Progenitor cell of endocrine pancreas (in vitro differentiated cells): Measurements from ENCODE around the gene PRR5L. TPM values are rescaled to one million over a fixed set of nuclear protein-coding genes. Genes with fewer than 3 reads are reported as not detected.

Source experiments
- DNase-seq: peaks from one replicate; pipeline ENCODE4 v3.0.0; 2021; ENCODE audit warnings: low spot score; ENCODE audit not compliant: unreplicated experiment
- H3K27ac Mint-ChIP-seq: 2 replicates; pipeline ENCODE4 v1.8.0; 2021; ENCODE audit warnings: mild to moderate bottlenecking, moderate library complexity, mixed read lengths
- H3K27me3 Mint-ChIP-seq: 2 replicates; pipeline ENCODE4 v1.8.0; 2021; ENCODE audit warnings: mixed read lengths
- H3K36me3 Mint-ChIP-seq: 2 replicates; pipeline ENCODE4 v1.8.0; 2022; ENCODE audit warnings: mixed read lengths; ENCODE audit not compliant: insufficient read depth
- H3K4me1 Mint-ChIP-seq: 2 replicates; pipeline ENCODE4 v1.8.0; 2021; ENCODE audit warnings: low read depth, mixed read lengths
- H3K4me3 Mint-ChIP-seq: 2 replicates; pipeline ENCODE4 v1.8.0; 2021; ENCODE audit warnings: low read depth, mild to moderate bottlenecking, moderate library complexity, mixed read lengths
- H3K9me3 Mint-ChIP-seq: 2 replicates; pipeline ENCODE4 v1.8.0; 2021; ENCODE audit warnings: low read depth, mixed read lengths
- CTCF ChIP-seq: fragments of 200-600 bp; sonication (generic); IDR thresholded peaks from one replicate; pipeline ENCODE4 v1.5.0; 2021; ENCODE audit warnings: antibody characterized with exemption, mild to moderate bottlenecking; ENCODE audit not compliant: unreplicated experiment
- total RNA-seq: library from RNA; stranded (reverse); gene quantifications from 2 replicates; pipeline ENCODE4 v1.2.1, GENCODE V29; 2021

Gene PRR5L
- total RNA-seq, 1 donor from 2014 or later = 1.7 TPM

DNA sequence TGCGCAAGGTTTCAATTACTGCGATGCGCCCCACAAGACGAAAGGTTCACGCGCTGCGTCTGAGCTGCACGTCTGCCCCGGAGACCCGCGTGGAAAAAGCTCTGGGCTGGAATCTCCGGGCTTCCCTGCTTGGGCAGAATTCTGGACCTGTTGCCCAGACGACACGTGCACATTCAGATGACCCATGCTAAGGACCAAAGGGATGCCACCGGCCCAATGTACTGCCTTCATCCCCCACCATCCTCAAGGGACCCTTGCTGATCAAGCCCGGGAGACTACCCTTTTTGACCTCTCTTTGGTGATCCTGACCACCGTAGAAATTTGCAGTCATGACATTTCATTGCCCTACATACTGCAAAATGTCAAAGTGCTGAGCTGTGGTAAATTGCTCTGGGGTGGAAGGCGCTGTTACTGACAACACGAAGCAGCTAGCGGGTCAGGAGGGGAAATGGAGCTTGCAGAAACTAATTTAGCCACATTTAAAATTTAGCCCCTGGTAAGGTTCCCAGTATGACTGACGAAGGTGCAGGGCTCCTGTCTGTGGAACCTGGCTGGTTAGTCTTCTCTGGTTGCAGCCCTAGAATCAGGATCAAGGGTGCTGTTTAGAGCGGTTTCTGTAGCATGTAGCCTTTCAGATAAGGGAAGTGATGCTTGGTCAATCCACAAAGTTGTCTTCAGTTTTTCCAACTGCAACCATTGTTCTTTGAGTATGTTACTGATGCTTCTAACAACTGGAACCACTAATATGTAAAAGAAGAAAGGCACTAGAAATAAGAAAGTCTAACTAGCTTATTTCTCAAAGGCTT, 81.9 kb downstream of the PRR5L start:
- Mint-ChIP-seq H3K4me1 (peaks cover 4% of the 10 kb centered on the region), H3K9me3 (no peaks in the 10 kb centered on the region), H3K27ac (no peak overlapping the region), H3K36me3 (no peaks in the 10 kb centered on the region), H3K27me3 (peaks cover 79% of the 10 kb centered on the region), H3K4me3 (peak overlapping the region; percentile 50)
- DNase-seq = no peak
- TF ChIP-seq CTCF = no peak

DNA sequence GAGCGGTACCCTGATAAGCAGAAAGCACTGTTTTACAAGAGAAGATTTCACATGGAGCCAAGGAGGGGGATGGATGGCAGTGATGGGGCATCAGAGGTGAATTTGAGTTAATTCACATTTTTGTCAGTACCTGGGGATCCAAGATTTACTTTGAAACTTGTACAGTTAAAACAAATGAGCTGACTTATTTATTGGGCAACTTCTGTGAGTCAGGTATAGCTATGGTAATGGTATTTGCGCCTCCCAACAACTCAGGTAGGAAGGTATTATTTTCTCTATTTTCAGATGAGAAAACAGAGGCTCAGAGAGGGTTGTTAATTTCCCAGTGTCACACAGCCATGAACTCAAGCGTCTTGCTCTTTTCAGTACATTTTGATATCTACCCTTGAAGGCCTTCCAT, 83.6 kb downstream of the PRR5L start:
- TF ChIP-seq CTCF = no peak
- Mint-ChIP-seq H3K4me3 (no peak overlapping the region), H3K36me3 (no peaks in the 10 kb centered on the region), H3K27me3 (peaks cover 62% of the 10 kb centered on the region), H3K9me3 (no peaks in the 10 kb centered on the region), H3K27ac (no peak overlapping the region), H3K4me1 (peaks cover 4% of the 10 kb centered on the region)
- no peak for DNase-seq

DNA sequence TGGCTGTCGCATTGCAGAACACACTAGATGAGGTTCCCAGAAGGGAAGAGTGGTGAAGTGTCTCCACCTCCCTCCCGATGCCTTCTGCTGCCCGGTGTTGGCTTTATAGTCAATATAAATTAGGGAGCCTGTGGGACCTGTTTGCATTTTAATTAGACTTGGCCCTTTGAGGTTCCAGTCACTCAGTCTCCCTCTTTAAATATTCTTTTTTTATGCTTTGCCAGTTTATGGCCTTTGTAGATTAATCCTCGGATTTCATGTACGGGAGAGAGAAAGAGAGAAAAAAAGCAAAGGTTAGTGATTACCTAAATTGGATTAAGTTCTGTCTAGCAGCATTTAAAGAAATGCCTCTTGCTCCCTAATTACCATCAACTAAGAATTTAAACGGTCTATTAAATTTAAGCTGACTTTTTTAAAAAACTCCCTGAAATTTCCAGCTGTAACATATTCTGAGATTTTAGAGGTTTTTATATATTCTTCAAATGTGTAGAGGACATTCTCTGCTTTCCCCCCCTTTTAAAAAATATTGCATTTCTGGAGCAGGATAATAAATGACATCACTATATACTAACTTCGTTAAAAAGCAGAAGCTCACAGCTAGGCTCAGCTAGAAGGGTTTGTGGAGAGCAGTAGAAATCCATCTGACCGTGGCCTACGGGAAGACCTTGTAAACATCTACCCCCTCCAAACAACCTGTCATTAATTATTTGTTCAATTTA, 84.4 kb downstream of the PRR5L start:
- no peak overlapping the region for H3K4me3 Mint-ChIP-seq
- H3K9me3 Mint-ChIP-seq = no peaks in the 10 kb centered on the region
- no peak for TF ChIP-seq CTCF
- H3K36me3 Mint-ChIP-seq = no peaks in the 10 kb centered on the region
- no peak for DNase-seq
- H3K27me3 Mint-ChIP-seq = peaks cover 54% of the 10 kb centered on the region
- no peak overlapping the region for H3K27ac Mint-ChIP-seq
- peaks cover 4% of the 10 kb centered on the region for H3K4me1 Mint-ChIP-seq

DNA sequence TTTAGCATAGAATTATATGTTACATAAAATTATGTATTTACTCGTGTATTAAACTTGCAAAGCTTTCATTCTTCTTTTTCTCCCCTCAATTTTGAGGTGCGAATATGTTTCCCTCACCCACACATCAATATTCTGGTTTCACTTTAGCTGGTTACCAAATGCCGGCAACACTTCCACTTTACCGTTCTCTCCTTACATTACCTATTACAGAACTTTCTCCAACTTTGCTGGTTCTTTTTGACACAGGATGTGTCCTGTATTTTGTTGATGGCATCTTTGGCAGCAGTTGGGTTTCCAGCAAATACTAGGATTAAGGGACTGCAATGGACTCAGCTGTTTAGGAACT, 84.9 kb downstream of the PRR5L start:
- TF ChIP-seq CTCF = no peak
- H3K9me3 Mint-ChIP-seq = no peaks in the 10 kb centered on the region
- H3K27me3 Mint-ChIP-seq = peaks cover 49% of the 10 kb centered on the region
- no peak overlapping the region for H3K27ac Mint-ChIP-seq
- DNase-seq = no peak
- no peaks in the 10 kb centered on the region for H3K36me3 Mint-ChIP-seq
- H3K4me3 Mint-ChIP-seq = no peak overlapping the region
- H3K4me1 Mint-ChIP-seq = peaks cover 4% of the 10 kb centered on the region

DNA sequence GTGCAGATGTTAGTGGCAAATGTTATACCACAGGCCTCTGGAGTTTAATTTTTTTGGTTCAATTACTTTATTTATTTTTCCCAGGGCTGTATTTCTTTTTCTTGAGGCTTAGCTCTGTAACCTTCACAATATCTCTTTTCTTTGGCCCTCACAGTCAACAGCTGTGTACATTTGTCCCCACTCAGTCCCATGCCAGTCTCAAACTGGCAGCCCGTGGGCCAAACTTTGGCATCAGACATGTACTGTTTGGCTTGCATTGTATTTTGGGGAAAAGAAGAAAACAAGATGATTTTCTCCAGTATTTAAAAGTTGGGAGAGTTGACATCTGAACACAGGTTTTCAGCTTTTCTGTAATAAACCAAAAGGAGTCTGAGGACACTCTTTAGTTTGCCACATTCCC, 87.1 kb downstream of the PRR5L start:
- no peak for DNase-seq
- H3K4me3 Mint-ChIP-seq = no peak overlapping the region
- no peak for TF ChIP-seq CTCF
- no peaks in the 10 kb centered on the region for H3K36me3 Mint-ChIP-seq
- no peaks in the 10 kb centered on the region for H3K9me3 Mint-ChIP-seq
- H3K27me3 Mint-ChIP-seq = peaks cover 34% of the 10 kb centered on the region
- H3K4me1 Mint-ChIP-seq = no peaks in the 10 kb centered on the region
- no peak overlapping the region for H3K27ac Mint-ChIP-seq
